HEK293 (cell line): ENCODE measurements around the gene ZNF302.

ENCODE experiments used
- AEBP2 ChIP-seq: fragments of 450-650 bp; formaldehyde crosslinking; IDR thresholded peaks from 2 replicates; pipeline ENCODE4 v1.5.1; 2016; ENCODE audit warnings: missing biosample characterization, missing genetic modification characterization, borderline replicate concordance
- KLF10 ChIP-seq: fragments of 450-650 bp; IDR thresholded peaks from 2 replicates; pipeline ENCODE4 v1.5.1; 2018; ENCODE audit warnings: missing biosample characterization, mild to moderate bottlenecking, missing genetic modification characterization
- OSR2 ChIP-seq: fragments of 450-650 bp; formaldehyde crosslinking; IDR thresholded peaks from 2 replicates; pipeline ENCODE4 v1.5.1; 2016; ENCODE audit warnings: missing biosample characterization, missing genetic modification characterization
- PBX3 ChIP-seq: sonication (generic); formaldehyde crosslinking; IDR thresholded peaks from 2 replicates; pipeline ENCODE4 v1.8.1; 2022; ENCODE audit warnings: mild to moderate bottlenecking, moderate library complexity, missing genetic modification reagents
- PRDM6 ChIP-seq: fragments of 450-650 bp; formaldehyde crosslinking; IDR thresholded peaks from 2 replicates; pipeline ENCODE4 v1.5.1; 2017; ENCODE audit warnings: missing biosample characterization, missing genetic modification characterization
- SCRT2 ChIP-seq: fragments of 450-650 bp; formaldehyde crosslinking; IDR thresholded peaks from 2 replicates; pipeline ENCODE4 v1.5.1; 2016; ENCODE audit warnings: missing biosample characterization, missing genetic modification characterization
- SP3 ChIP-seq: fragments of 450-650 bp; formaldehyde crosslinking; IDR thresholded peaks from 2 replicates; pipeline ENCODE4 v1.5.1; 2016; ENCODE audit warnings: missing biosample characterization, missing genetic modification characterization
- ZNF132 ChIP-seq: fragments of 450-650 bp; formaldehyde crosslinking; IDR thresholded peaks from 2 replicates; pipeline ENCODE4 v1.5.1; 2017; ENCODE audit warnings: missing biosample characterization, missing genetic modification characterization, borderline replicate concordance
- ZNF133 ChIP-seq: fragments of 450-650 bp; formaldehyde crosslinking; IDR thresholded peaks from 2 replicates; pipeline ENCODE4 v1.5.1; 2016; ENCODE audit warnings: missing biosample characterization, missing genetic modification characterization
- ZNF146 ChIP-seq: fragments of 450-650 bp; formaldehyde crosslinking; IDR thresholded peaks from 2 replicates; pipeline ENCODE4 v1.5.1; 2016; ENCODE audit warnings: missing biosample characterization, missing genetic modification characterization
- ZNF148 ChIP-seq: fragments of 450-650 bp; formaldehyde crosslinking; IDR thresholded peaks from 2 replicates; pipeline ENCODE4 v1.5.0; 2017; ENCODE audit warnings: missing biosample characterization, missing genetic modification characterization, borderline replicate concordance
- ZNF16 ChIP-seq: fragments of 450-650 bp; formaldehyde crosslinking; IDR thresholded peaks from 2 replicates; pipeline ENCODE4 v1.5.1; 2016; ENCODE audit warnings: low read depth, missing biosample characterization, missing genetic modification characterization
- ZNF18 ChIP-seq: fragments of 450-650 bp; formaldehyde crosslinking; IDR thresholded peaks from 2 replicates; pipeline ENCODE4 v1.5.1; 2016; ENCODE audit warnings: missing biosample characterization, missing genetic modification characterization
- ZNF223 ChIP-seq: fragments of 450-650 bp; formaldehyde crosslinking; IDR thresholded peaks from 2 replicates; pipeline ENCODE4 v1.5.1; 2016; ENCODE audit warnings: missing biosample characterization, missing genetic modification characterization
- ZNF23 ChIP-seq: fragments of 450-650 bp; formaldehyde crosslinking; IDR thresholded peaks from 2 replicates; pipeline ENCODE4 v1.5.1; 2016; ENCODE audit warnings: missing biosample characterization, missing genetic modification characterization, borderline replicate concordance
- ZNF292 ChIP-seq: fragments of 450-650 bp; formaldehyde crosslinking; IDR thresholded peaks from 2 replicates; pipeline ENCODE4 v1.5.1; 2016; ENCODE audit warnings: low read depth, missing biosample characterization, missing genetic modification characterization, borderline replicate concordance
- ZNF302 ChIP-seq: fragments of 450-650 bp; formaldehyde crosslinking; IDR thresholded peaks from 2 replicates; pipeline ENCODE4 v1.5.1; 2016; ENCODE audit warnings: missing biosample characterization, missing genetic modification characterization, low read depth
- ZNF350 ChIP-seq: fragments of 450-650 bp; formaldehyde crosslinking; IDR thresholded peaks from 2 replicates; pipeline ENCODE4 v1.5.0; 2017; ENCODE audit warnings: missing biosample characterization, mild to moderate bottlenecking, missing genetic modification characterization
- ZNF394 ChIP-seq: fragments of 450-650 bp; formaldehyde crosslinking; IDR thresholded peaks from 2 replicates; pipeline ENCODE4 v1.5.1; 2016; ENCODE audit warnings: missing biosample characterization, missing genetic modification characterization, mild to moderate bottlenecking, moderate library complexity, borderline replicate concordance
- ZNF488 ChIP-seq: fragments of 450-650 bp; formaldehyde crosslinking; IDR thresholded peaks from 2 replicates; pipeline ENCODE4 v1.5.1; 2016; ENCODE audit warnings: missing biosample characterization, missing genetic modification characterization
- ZNF548 ChIP-seq: fragments of 450-650 bp; formaldehyde crosslinking; IDR thresholded peaks from 2 replicates; pipeline ENCODE4 v1.5.1; 2016; ENCODE audit warnings: missing biosample characterization, missing genetic modification characterization
- ZNF660 ChIP-seq: fragments of 450-650 bp; IDR thresholded peaks from 2 replicates; pipeline ENCODE4 v1.5.1; 2018; ENCODE audit warnings: missing biosample characterization, mild to moderate bottlenecking, missing genetic modification characterization
- ZNF670 ChIP-seq: fragments of 450-650 bp; formaldehyde crosslinking; IDR thresholded peaks from 2 replicates; pipeline ENCODE4 v1.5.1; 2016; ENCODE audit warnings: missing biosample characterization, missing genetic modification characterization, low read depth
- ZNF701 ChIP-seq: fragments of 450-650 bp; formaldehyde crosslinking; IDR thresholded peaks from 2 replicates; pipeline ENCODE4 v1.5.1; 2016; ENCODE audit warnings: missing biosample characterization, missing genetic modification characterization
- ZNF785 ChIP-seq: fragments of 450-650 bp; formaldehyde crosslinking; IDR thresholded peaks from 2 replicates; pipeline ENCODE4 v1.5.1; 2016; ENCODE audit warnings: missing biosample characterization, missing genetic modification characterization
- ZSCAN23 ChIP-seq: fragments of 450-650 bp; formaldehyde crosslinking; IDR thresholded peaks from 2 replicates; pipeline ENCODE4 v1.5.1; 2016; ENCODE audit warnings: missing biosample characterization, missing genetic modification characterization

ZNF302 gene

GRCh38 chr19:34733746-34734536, 56.5 kb downstream of the ZNF302 start, which contains the start of gene ZNF181 (continued):
- TF ChIP-seq ZNF488 (tag by site-specific recombination) (peak; percentile 58; the same call in 1 of the 2 replicates), OSR2 (no peak), ZNF16 (0 out of 2 replicates have a peak, but pooled peaks have one; percentile 19), ZNF350 (tag by site-specific recombination) (no peak; the same call in 1 of the 2 replicates), ZNF292 (tag by site-specific recombination) (no peak), ZNF223 (tag by site-specific recombination) (no peak), ZNF133 (tag by site-specific recombination) (no peak), KLF10 (tag by site-specific recombination) (peak; percentile 48; the same call in 1 of the 2 replicates), ZNF701 (peak; percentile 56; the same call in 1 of the 2 replicates), ZNF670 (no peak), ZNF548 (no peak), ZSCAN23 (tag by site-specific recombination) (0 out of 2 replicates have a peak, but pooled peaks have one; percentile 60), ZNF18 (tag by site-specific recombination) (peak; percentile 68), AEBP2 (tag by site-specific recombination) (no peak), PRDM6 (tag by site-specific recombination) (no peak; the same call in 1 of the 2 replicates), ZNF148 (no peak), ZNF660 (tag by site-specific recombination) (peak; percentile 96), PBX3 (CRISPR knock-in tag) (peak; percentile 59; the same call in 1 of the 2 replicates), ZNF394 (tag by site-specific recombination) (peak; percentile 79), ZNF302 (peak; percentile 72; the same call in 1 of the 2 replicates), ZNF785 (tag by site-specific recombination) (peak; percentile 82; the same call in 1 of the 2 replicates), ZNF23 (0 out of 2 replicates have a peak, but pooled peaks have one; percentile 22), SCRT2 (tag by site-specific recombination) (peak; percentile 97; the same call in 1 of the 2 replicates), ZNF146 (peak; percentile 59), ZNF132 (tag by site-specific recombination) (no peak), SP3 (tag by site-specific recombination) (peak; percentile 92)
